NCI-H526 treated with DMSO at 0.1 percent for 48 hours (cell line): Measurements from ENCODE around the gene ADH1A.
A peak's percentile ranks its signal among the peaks of the same experiment; 100 is the strongest.
"Not testable (repeated sequence)": the region's sequence is repeated elsewhere in the genome, so short reads cannot be mapped to it uniquely, and the experiment has no call there.

ENCODE experiments used
- DNase-seq: peaks from one replicate; lab custom pipeline; 2025; lab: John Stamatoyannopoulos, UW

Gene ADH1A

GRCh38 chr4:99290848-99291786 lies at the start of gene ADH1A:
Gene ADH1A (minus strand): TSS chr4:99290985. CDS start chr4:99290914, 71 bp downstream.
- no peak for DNase-seq

- peak; percentile 72 for DNase-seq
Measured at GRCh38 chr4:99339172-99339571, 48.4 kb upstream of the ADH1A start.

GRCh38 chr4:99336553-99336952 lies 45.8 kb upstream of the ADH1A start:
- DNase-seq = no peak

- DNase-seq = no peak
Measured at GRCh38 chr4:99334880-99335279, 44.1 kb upstream of the ADH1A start.

- no peak for DNase-seq
Measured at GRCh38 chr4:99330648-99331047, 39.9 kb upstream of the ADH1A start.

GRCh38 chr4:99329876-99330275 lies 39.1 kb upstream of the ADH1A start:
- no peak for DNase-seq

GRCh38 chr4:99324979-99325378 lies 34.2 kb upstream of the ADH1A start:
- DNase-seq = no peak

- DNase-seq = no peak
Measured at GRCh38 chr4:99324361-99324760, 33.6 kb upstream of the ADH1A start.

- no peak for DNase-seq
Measured at GRCh38 chr4:99323756-99324155, 33.0 kb upstream of the ADH1A start.

- no peak for DNase-seq
Measured at GRCh38 chr4:99321241-99322191, 30.7 kb upstream of the ADH1A start, which contains the start of gene ADH1B. Gene ADH1B (minus strand): TSS chr4:99321401. CDS start chr4:99321331, 70 bp downstream.

- not testable (repeated sequence) for DNase-seq
Measured at GRCh38 chr4:99317811-99318210, 27.0 kb upstream of the ADH1A start.

- no peak for DNase-seq
Measured at GRCh38 chr4:99317354-99317753, 26.6 kb upstream of the ADH1A start.

- no peak for DNase-seq
Measured at GRCh38 chr4:99315839-99316238, 25.1 kb upstream of the ADH1A start.

GRCh38 chr4:99314211-99314610 lies 23.4 kb upstream of the ADH1A start:
- DNase-seq = no peak

- DNase-seq = peak; percentile 26
Measured at GRCh38 chr4:99310389-99310788, 19.6 kb upstream of the ADH1A start.

- DNase-seq = no peak
Measured at GRCh38 chr4:99305638-99306400, 15.0 kb upstream of the ADH1A start.

GRCh38 chr4:99301376-99302164 lies 10.8 kb upstream of the ADH1A start:
- no peak for DNase-seq

GRCh38 chr4:99300934-99301333 lies 10.1 kb upstream of the ADH1A start:
- no peak for DNase-seq

GRCh38 chr4:99293357-99293756 lies 2.6 kb upstream of the ADH1A start:
- DNase-seq = no peak

GRCh38 chr4:99285387-99285786 lies 5.4 kb downstream of the ADH1A start:
- DNase-seq = no peak

GRCh38 chr4:99282731-99283130 lies 8.1 kb downstream of the ADH1A start:
- no peak for DNase-seq
